HUES64 (cell line): Measurements from ENCODE around the gene TAS1R3.

Experiments
- H3K27ac ChIP-seq: 2 replicates; pipeline ENCODE4 v1.7.0; 2013; ENCODE audit warnings: low read depth, low read length, inconsistent platforms
- H3K27me3 ChIP-seq: 2 replicates; pipeline ENCODE4 v1.6.1; 2013; ENCODE audit warnings: mild to moderate bottlenecking, low read length; ENCODE audit not compliant: insufficient read depth
- H3K36me3 ChIP-seq: 2 replicates; pipeline ENCODE4 v1.6.1; 2013; ENCODE audit warnings: mild to moderate bottlenecking, low read length; ENCODE audit not compliant: insufficient read depth
- H3K4me1 ChIP-seq: 2 replicates; pipeline ENCODE4 v1.6.1; 2013; ENCODE audit warnings: mild to moderate bottlenecking, low read length, moderate library complexity; ENCODE audit not compliant: insufficient read depth
- H3K4me3 ChIP-seq: 2 replicates; pipeline ENCODE4 v1.5.1; 2013; ENCODE audit warnings: mild to moderate bottlenecking, low read length, moderate library complexity
- H3K9ac ChIP-seq: 2 replicates; pipeline ENCODE4 v1.6.1; 2013; ENCODE audit warnings: mild to moderate bottlenecking, low read depth, low read length
- H3K9me3 ChIP-seq: 2 replicates; pipeline ENCODE4 v1.6.1; 2013; ENCODE audit warnings: low read depth, low read length; ENCODE audit not compliant: insufficient read depth
- WGBS: fragments of 150-250, 120-280 bp; methylation state at CpG from one replicate; pipeline ENCODE4 v1.1.7; 2013; ENCODE audit warnings: missing lambda C conversion rate; 5-methylcytosine and 5-hydroxymethylcytosine counted together

Gene TAS1R3

DNA sequence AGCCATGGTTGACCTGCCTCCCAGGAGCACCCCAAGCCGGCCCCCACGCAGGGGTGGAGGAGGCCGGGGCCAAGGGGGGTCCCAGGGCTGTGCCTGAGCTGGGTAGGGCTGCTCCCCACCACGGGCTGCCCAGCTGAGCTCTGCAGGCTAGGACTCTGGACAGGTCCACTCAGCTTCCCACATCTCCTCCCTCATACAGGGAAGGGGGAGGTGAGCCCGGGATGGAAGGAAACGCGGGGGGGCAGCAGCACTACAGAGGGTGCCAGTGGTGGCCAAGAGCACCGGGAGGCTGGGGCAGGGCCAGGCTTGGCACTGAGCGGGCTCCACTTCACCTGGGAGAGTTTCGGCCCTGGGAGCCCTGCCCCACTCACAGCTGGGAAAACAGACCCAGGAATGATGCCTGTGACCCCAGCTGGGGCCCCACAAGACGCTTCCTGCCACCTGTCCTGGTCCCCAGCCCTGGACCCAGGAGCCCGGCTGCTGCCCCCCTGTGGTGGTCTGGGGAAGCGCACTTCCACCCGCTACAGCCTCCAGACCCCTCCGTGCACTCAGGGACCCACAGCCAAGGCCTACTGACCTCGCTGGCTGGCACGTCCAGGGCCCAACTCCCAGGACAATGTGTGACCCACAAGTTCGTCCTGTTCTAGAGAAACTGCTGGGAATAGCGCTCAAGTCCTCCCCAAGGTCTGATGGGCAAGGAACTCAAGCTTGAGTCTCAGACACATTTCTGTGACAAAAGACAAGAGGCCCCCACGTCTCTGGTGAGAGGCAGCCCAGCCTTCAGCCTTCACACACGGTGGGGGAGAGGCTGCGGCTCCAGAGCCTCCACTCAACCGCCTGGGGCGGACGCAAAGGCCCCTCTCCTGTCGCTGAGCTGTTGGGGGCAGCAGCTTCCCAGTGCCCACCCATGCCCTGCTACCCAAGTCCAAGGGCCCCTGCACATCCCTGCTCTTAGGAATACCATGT is 40.9 kb downstream of the TAS1R3 start:
- H3K27ac ChIP-seq, result peak overlapping the region; percentile 30; the same call in 1 of the 2 replicates
- H3K27me3 ChIP-seq, result no peaks in the 10 kb centered on the region
- peaks cover 10% of the 10 kb centered on the region for H3K36me3 ChIP-seq
- no peak overlapping the region for H3K4me3 ChIP-seq
- no peak overlapping the region for H3K9ac ChIP-seq
- 63% methylated on average over 26 of the region's 26 CpGs for WGBS
- H3K4me1 ChIP-seq, result peaks cover 7% of the 10 kb centered on the region; the same call in 1 of the 2 replicates
- peaks cover 5% of the 10 kb centered on the region; the same call in 1 of the 2 replicates for H3K9me3 ChIP-seq

DNA sequence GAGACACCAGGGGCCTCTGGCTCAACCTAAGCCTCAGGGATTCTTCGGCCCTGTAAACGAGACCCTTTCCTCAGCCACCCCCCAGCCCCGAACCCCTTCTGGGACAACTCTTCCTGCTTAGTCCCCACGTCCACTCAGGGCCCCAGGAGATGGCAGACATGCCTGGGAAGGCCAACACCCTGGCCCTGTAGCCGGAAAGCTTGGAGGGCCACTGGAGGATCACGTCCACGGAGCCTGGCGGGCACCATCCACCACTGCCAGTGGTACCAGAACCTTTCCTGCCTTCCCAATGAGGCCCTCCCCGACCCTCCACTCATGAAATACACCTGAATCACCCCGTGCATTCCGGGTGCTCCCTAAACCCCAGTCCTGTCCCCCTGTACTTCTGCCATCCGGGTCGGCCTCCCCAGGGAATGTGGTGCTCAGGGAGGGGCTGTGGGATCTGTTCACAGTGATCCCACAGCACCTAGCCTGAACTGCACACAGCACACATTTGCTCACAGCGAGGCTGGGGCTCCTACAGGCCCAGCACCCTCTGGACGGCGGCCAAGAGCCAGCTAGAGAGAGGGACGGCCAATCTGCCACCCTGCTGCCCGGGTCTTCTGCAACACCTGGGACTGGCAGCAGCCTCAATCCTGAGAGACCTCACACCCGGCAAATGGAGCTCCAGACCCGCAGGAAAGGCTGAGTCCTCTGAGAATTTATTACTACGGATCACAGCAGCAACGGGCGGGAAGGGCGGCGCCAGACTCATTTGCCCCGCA is 42.2 kb downstream of the TAS1R3 start:
- 96% methylated on average over 26 of the region's 26 CpGs for WGBS
- Histone ChIP-seq H3K27ac (no peak overlapping the region), H3K4me3 (peak overlapping the region; percentile 92)

DNA sequence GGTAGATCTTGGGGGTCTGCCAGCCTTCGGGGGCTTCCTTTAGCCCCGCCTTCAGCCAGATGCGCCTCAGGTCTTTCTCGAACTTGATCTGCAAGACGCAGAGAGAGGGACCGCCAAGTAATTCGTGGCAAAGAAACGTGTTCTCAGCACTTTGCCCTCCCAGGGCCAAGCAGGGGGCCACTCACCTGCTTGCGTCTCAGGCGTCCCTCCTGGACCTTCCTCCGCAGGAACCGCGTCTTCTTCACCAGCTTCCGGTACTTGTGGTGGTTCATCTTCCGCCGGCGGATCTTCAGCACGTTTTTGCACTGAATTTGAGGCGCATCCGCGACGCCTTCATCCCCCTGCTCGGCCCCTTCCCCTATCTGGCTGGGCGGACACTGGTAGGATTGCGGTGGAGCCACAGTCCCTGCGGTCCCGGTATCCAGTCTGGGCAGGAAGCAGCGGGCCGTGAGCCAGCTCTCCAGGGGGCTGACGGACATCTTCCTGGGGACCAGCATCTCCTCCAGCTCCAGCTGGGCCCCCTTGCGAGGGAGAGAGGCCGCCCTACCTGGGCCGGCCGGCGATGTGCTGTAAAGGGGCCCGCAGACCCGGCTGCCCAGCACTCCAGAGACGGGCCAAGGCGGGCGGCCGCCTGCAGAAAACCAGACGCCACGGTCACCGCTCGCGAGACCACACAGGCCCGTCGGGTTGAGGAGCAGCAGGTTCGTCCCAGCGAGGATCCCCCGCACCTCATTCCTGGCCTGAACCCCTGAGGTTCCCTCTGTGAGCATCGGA is 42.9 kb downstream of the TAS1R3 start:
- Histone ChIP-seq H3K9ac (peak overlapping the region; percentile 95), H3K27ac (no peak overlapping the region), H3K4me1 (peaks cover 7% of the 10 kb centered on the region; the same call in 1 of the 2 replicates), H3K36me3 (peaks cover 10% of the 10 kb centered on the region), H3K27me3 (no peaks in the 10 kb centered on the region), H3K9me3 (no peaks in the 10 kb centered on the region), H3K4me3 (peak overlapping the region; percentile 92)
- WGBS, result 57% methylated on average over 52 of the region's 52 CpGs

More for the DNA sequence above, 42.2 kb downstream of the TAS1R3 start:
- H3K9ac ChIP-seq, result no peak overlapping the region
- H3K27me3 ChIP-seq, result no peaks in the 10 kb centered on the region
- H3K9me3 ChIP-seq, result no peaks in the 10 kb centered on the region
- H3K36me3 ChIP-seq, result peaks cover 10% of the 10 kb centered on the region
- H3K4me1 ChIP-seq, result peaks cover 7% of the 10 kb centered on the region; the same call in 1 of the 2 replicates

DNA sequence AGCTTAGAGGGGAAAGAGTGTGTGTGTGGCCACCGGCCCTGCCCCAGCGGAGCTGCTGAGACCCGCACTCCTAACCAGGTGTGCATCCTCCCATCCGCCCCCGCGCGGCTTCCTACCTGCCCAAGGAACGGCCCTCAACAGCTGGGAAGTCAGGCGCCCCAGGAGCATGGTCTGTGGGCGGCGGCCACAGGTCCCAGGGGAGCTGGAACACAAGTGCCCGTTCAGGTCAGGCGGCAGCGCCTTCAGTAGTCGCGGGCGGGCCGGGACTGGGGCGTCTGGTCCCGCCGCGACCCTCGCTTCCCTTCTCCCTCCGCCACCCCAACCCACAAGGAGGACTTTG is 43.5 kb downstream of the TAS1R3 start:
- peak overlapping the region; percentile 95 for H3K9ac ChIP-seq
- peaks cover 7% of the 10 kb centered on the region; the same call in 1 of the 2 replicates for H3K4me1 ChIP-seq
- 1% methylated on average over 24 of the region's 24 CpGs for WGBS
- H3K36me3 ChIP-seq, result peaks cover 10% of the 10 kb centered on the region
- no peaks in the 10 kb centered on the region for H3K9me3 ChIP-seq
- peak overlapping the region; percentile 92 for H3K4me3 ChIP-seq
- H3K27me3 ChIP-seq, result no peaks in the 10 kb centered on the region
- H3K27ac ChIP-seq, result peak overlapping the region; percentile 87

DNA sequence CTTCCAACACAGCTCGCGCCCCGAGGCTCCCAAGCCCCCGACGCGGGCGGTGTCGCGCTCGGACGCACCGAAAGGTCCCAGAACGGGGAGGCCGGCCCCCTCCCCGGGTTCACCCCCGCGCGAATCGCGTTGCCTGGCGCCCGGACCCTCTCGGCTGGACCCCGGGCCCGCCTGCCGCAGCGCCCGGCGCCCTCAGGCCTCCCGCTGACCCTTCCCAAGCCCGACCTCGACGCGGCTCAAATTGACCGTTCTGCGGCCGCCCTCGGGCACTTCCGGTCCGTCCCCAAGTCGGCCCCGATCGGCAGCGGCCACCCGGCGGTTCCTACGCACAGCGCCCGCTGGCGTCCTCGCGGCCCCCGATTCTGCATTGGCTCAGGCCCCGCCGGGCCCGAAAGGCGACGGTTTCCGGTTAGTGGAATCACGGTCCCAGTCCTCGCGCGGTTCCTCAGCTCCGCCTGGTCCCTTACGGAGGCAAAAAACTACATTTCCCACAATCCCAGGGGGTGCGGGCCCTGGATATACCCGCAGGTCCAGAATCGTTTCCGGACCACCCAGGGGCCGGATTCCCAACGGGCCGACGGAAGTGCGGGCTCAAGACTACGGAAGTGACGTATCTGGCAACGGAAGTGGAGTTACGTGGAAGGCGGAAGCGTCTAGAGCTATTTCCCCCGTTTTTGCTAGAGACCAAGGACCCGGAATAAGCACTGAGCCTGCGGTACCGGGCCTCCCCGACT is 44.0 kb downstream of the TAS1R3 start, which contains the start of gene AURKAIP1:
TSS of gene AURKAIP1 (minus strand) at position 279 of the 734 bp plus-strand sequence. CDS start 451 bp downstream, outside the sequence.
- H3K27ac ChIP-seq, result peak within 1 kb of the TSS; percentile 87
- H3K27me3 ChIP-seq, result no peaks in the 10 kb centered on the region
- H3K36me3 ChIP-seq, result peaks cover 10% of the 10 kb centered on the region
- peak within 1 kb of the TSS; percentile 95 for H3K9ac ChIP-seq
- H3K4me1 ChIP-seq, result peaks cover 7% of the 10 kb centered on the region; the same call in 1 of the 2 replicates
- H3K4me3 ChIP-seq, result peak within 1 kb of the TSS; percentile 92
- under 1% methylated on average over 85 of the region's 85 CpGs for WGBS
- no peaks in the 10 kb centered on the region for H3K9me3 ChIP-seq

DNA sequence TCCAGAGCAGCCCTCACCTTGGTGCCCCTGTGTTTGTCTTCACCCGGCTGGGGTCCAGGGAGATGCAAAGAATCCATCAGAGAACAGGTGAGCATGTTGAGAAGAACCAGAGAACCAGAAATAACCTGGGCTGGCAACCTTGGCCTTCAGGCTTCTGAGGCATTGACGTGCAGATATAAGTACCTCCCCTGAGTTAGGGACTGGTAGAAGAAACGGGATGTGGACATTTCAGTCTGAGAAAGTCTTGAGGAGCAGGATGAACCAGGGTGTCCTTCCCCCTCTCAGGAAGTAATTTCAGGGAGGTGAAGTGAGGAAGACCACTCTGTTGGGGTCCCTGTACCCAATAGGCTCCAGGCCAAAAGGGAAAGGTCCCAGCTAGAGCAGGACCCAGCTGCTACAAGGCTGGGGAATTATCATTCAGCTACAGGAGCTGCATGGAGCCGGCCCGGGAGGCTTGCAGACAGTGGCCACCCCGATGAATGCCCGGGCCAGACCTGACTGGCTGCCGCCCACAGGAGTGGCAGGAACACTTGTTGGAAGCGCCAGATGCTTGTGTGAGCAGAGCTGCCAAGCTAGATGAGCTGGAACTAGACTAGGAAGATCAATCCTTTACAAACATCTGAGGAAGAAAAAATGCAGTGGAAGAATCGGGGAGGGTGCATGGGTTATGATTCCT is 45.6 kb downstream of the TAS1R3 start:
- 0 out of 2 replicates have a peak overlapping the region, but pooled peaks have one; percentile 92 for H3K4me3 ChIP-seq
- H3K4me1 ChIP-seq, result peaks cover 7% of the 10 kb centered on the region; the same call in 1 of the 2 replicates
- 95% methylated on average over 10 of the region's 10 CpGs for WGBS
- H3K27ac ChIP-seq, result peak overlapping the region; percentile 62; the same call in 1 of the 2 replicates
- no peaks in the 10 kb centered on the region for H3K27me3 ChIP-seq
- peaks cover 10% of the 10 kb centered on the region for H3K36me3 ChIP-seq
- no peaks in the 10 kb centered on the region for H3K9me3 ChIP-seq
- H3K9ac ChIP-seq, result no peak overlapping the region

DNA sequence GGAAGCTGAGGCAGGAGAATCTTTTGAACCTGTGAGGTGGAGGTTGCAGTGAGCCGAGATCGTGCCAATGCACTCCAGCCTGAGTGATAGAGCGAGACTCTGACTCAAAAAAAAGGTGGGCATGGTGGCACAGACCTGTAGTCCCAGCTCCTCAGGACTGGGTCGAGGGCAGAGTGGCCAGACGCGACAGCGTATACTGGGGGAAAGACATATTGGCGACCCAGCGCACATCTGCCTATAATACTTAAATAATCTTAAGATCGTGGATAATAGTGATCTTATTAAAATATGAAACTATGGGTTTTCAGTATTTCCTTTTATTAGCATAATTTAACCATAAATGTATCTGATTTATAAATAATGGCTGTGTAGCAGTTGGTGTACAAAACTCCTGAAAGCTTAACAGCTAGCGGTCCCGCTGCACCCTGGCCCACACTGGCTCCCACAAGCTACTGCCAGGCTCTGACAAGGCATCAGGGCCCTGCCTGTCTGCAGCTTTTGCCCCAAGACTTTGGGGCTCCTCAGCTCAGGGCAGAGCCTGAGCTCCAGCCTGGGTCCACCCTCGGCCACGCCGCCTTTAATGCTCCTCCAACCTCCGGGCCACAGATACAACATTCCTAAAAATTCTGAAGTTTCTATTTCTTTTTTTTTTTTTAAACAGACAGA is 46.6 kb downstream of the TAS1R3 start:
- no peak overlapping the region for H3K27ac ChIP-seq
- H3K4me1 ChIP-seq, result peaks cover 7% of the 10 kb centered on the region; the same call in 1 of the 2 replicates
- no peaks in the 10 kb centered on the region for H3K27me3 ChIP-seq
- no peaks in the 10 kb centered on the region for H3K9me3 ChIP-seq
- H3K9ac ChIP-seq, result no peak overlapping the region
- WGBS, result 95% methylated on average over 15 of the region's 16 CpGs
- H3K4me3 ChIP-seq, result no peak overlapping the region
- peaks cover 10% of the 10 kb centered on the region for H3K36me3 ChIP-seq

DNA sequence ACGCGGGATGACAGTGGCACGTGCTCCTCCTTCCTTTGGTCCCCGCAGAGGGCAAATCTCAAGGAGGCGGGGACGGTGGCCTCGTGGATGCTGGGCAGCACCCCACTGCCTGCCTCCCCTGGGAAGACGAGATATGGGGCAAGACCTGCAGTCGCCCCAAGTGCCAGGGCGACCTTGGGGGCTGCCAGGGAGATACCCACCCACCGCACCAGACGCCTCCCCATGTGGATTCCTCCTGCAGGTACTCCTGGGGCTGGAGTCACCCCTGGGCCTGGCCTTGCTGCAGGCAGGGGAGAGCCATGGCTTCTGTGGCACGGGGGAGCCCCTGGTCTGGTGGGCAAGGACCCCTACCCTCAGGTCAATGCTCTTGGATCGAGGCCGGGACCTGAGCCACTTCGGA is 49.8 kb downstream of the TAS1R3 start:
- Histone ChIP-seq H3K9me3 (no peaks in the 10 kb centered on the region), H3K4me1 (peaks cover 3% of the 10 kb centered on the region; the same call in 1 of the 2 replicates), H3K27ac (no peak overlapping the region), H3K36me3 (peaks cover 6% of the 10 kb centered on the region), H3K4me3 (no peak overlapping the region), H3K27me3 (no peaks in the 10 kb centered on the region), H3K9ac (no peak overlapping the region)
- WGBS, result 96% methylated on average over 16 of the region's 16 CpGs

DNA sequence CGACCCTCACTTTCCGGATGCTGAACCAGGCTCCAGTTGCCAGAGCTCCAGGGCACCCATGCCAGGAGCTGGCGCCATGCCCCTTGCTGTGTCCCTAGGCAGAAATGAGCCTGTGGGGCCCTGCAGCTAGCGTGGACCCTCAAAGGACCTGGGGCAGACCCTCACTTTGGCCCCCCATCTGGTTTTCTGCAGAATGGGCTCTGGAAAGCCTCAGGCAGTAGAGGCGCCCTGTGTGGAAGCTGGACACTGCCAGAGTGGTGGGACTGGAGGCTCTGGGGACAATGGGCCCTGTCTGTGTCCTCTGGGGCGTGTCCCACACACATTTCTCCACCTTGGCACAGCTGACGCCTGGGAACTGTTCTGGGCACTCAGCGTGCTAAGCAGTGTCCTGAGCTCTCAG is 50.2 kb downstream of the TAS1R3 start:
- no peak overlapping the region for H3K9ac ChIP-seq
- no peaks in the 10 kb centered on the region for H3K4me1 ChIP-seq
- H3K27ac ChIP-seq, result no peak overlapping the region
- 82% methylated on average over 8 of the region's 8 CpGs for WGBS
- H3K36me3 ChIP-seq, result peaks cover 11% of the 10 kb centered on the region
- H3K4me3 ChIP-seq, result no peak overlapping the region
- H3K9me3 ChIP-seq, result no peaks in the 10 kb centered on the region
- H3K27me3 ChIP-seq, result no peaks in the 10 kb centered on the region
